Activated T-cell treated with anti-CD3 and anti-CD28 coated beads for 1 hour (primary cell): Measurements from ENCODE around the gene CTBP2.
"Not testable (repeated sequence)": the region's sequence is repeated elsewhere in the genome, so short reads cannot be mapped to it uniquely, and the experiment has no call there.

Source experiments
- DNase-seq: peaks from one replicate; pipeline ENCODE4 v3.0.0-alpha.2; 2020; ENCODE audit warnings: low read depth

CTBP2 gene

DNA sequence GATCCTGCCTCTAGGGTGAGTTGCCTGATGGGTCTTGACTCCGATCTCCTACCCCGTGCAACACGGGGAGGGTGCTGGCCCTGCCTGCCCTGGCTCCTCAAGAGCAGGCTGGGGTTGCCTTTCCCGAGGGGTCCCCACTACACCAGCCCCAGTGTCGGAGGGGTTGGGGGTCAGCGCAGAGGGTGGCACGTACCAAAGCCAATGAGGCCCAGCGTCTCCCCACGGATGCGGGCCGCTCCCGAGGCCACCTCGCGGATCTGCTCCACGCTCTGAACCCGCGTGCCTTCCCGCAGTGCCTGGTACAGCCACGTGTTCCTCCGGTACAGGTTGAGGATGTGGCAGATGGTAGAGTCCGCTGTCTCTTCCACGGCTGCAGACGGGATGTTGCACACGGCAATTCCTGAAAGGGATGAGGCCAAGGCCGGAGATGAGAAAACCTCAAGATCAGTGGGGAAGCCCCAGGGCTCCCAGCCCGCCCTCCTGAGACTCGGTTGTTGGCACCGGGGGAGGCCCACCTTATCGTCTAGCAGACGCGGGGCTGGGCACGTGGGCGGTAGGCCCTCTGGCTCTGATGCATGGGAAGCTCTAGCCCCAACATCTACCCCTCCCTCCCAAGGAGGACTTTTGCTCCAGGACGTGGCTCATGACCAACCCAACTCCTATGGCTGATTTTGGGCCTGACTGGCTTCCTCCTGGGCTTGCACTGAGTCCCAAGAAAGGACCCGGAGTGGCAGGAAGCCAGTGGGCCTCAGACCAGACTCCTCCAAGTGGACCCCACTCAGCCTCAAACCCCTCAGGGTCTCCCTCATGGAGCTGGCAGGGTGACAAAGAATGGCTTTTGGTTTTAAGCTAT lies 162.4 kb downstream of the CTBP2 start:
- no peak for DNase-seq

DNA sequence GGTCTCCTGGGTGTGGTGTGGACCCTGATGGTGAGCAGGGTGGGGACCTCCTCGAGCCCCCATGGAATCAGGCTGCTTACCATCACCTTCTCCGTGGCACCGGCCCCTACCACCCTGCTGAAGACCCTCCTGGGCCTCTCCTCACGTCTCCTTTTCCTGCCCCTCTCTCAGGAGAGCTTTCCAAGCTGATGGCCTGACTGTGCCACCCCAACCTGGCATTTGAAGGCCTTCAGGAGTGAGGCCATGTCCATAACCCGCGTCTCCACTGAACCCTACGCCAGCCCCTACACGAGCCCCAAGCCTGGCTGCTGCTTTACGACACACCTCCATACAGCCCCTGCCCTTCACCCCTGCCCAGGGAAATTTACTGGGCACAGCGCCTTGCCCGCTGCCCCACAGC lies 163.1 kb downstream of the CTBP2 start:
- DNase-seq = no peak

DNA sequence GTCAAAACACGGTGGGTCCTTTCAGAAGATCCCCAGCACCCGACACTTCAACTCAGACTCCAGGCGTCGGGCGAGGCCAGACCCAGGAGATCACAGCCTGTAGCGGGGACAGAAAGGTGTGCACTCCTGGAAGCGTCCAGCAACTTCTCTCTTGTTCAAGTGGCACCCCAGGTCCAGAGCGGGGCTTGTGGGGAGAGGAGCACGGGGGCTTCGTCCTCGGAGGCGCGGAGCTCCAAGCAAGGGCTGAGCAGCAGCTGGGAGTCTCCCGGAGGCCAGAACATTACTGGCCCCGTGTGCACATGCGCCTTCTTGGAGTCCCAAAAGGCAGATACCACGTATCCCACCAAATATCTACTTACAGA lies 163.5 kb downstream of the CTBP2 start:
- no peak for DNase-seq

DNA sequence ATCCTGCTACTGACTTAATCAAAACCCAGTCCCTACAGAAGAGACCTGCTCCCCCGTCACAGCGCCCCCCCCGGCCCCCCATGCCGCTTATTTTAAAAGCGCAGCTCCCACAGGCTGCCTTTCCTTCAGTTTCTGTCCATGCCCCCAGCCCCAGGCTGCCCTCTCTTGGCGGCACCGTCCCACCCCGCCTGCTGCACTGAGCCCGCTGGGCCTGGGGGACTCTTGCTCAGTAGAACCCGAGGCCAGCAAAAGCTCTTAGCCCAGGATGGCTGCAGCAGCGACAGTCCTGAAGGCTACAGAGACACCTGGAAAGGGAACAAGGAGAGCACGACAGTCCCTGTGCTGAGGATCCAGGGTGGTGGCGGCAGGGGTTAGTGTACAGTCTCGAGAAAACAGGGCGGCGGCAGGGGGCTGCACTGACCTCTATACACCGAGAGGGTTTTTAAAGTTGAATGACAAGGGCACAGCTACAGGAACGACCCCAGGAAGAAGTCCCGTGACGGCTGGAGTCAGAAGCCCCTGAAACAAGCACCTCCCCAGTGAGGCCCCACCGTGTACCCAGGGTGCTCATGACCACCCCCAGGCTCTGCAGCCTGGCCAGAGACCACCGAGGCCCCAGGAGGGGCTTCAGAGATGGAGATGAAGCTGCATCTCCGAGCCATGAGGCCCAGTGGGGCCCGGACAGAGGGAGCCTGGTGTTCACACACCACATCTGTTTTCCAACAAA lies 164.1 kb downstream of the CTBP2 start:
- DNase-seq = no peak

DNA sequence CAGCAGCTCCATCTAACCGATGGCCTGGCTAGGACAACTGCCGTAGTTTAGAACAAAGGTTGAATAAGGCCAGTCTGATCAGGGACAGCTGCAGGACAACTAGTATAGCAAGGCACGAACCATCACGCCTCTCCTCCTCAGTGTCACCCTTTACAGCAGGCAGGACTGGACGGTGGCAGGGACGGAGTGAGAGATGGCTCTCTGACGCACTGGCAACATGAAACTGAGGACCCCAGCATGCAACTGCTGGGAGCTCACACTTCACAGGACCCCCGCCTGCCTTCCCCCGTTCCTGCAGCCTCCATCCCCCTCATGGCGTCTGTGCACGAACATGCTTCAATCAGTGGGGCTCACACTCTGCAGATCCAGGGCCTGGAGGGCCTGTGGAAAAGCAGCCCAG lies 164.8 kb downstream of the CTBP2 start:
- no peak for DNase-seq

DNA sequence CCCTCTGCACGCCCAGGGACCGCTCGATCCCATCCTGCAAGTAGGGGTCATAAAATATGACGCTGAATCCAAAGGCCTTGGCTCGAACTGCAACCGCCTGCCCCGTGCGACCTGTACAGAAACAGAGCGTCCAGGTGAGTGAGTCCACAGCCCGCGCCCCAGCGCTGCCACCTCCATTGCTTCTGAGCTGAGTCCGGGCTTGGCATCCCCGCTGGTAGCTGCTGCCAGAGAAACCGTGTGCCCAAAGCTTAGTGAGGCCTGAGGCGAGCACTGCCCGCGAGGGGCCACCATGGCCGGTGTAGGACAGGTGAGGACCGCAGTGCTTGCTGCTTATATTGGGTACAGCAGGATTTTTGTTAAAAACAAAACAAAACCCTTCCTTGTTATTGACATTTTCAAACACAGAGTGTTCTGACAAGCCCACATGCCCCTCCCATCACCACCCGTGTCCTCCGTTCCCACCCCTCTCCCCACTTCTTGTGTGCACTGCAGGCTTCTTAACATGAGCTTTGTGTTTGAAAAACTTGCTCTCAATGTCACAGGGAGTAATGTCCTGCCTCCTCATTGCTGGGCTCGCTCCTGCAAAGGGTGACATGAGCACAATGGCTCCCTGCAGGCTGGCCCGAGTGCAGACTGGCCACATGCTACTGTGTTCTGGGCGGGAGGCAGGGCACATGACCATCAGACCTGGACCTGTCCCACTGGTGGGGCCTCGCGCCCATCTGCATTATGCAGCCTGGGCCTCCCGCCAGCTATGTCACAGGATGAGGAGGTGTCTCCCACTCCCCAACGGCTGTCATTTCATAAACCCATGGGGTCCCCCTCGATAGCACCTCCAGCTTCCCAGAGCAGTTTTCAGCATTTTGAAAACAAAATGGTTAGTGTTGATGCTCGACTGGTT lies 165.5 kb downstream of the CTBP2 start:
- no peak for DNase-seq

DNA sequence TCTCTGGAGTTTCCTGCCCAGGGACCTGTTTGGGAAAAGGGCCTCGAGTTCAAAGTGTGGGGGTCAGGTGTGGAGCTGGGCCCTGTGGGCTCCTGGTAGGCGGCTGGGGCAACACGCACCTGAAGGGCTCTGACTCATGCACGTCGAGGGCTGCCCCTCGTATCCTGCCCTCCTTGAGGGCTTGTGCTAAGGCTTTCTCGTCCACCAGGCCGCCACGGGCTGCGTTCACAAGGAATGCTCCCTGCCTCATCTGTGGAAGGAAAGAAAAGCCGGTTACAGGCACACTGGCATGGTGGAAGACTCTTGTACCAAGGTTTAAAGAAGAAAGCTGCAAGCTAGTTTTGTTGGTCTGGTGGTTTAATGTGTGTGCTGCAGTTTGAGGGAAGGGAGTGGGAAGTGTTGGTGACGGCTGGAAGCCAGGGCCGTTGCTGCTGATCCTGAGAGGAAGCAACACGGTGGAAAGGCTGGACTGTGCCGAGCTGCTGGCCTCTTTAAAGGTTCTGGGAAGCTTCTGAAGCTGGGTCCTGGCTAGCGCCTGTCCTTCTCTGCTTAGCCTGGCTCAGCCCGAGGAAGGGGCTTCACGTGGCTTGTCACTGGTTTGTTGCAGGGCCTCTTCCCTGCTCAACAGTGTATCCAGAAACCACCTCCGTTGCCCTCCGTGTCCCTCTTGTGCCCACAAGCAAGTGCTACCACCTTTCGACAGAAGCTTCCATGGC lies 166.5 kb downstream of the CTBP2 start:
- no peak for DNase-seq

DNA sequence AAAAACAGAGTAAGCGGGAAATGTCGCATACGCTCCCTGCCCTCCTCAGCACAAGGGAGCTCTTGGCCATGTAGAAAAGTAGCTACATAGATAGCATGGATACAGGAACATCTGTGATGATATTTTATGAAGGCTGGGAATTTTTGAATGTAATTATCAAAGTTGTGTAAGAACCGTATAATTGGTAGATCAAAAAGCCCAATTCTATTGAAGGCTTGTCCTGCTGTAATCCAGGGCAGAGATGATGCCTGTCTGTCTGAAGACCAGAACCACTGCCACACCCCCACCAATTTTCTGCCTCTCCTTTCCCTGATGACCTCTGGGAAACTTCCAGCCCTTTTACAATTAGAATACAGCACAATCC lies 167.0 kb downstream of the CTBP2 start:
- DNase-seq = no peak

DNA sequence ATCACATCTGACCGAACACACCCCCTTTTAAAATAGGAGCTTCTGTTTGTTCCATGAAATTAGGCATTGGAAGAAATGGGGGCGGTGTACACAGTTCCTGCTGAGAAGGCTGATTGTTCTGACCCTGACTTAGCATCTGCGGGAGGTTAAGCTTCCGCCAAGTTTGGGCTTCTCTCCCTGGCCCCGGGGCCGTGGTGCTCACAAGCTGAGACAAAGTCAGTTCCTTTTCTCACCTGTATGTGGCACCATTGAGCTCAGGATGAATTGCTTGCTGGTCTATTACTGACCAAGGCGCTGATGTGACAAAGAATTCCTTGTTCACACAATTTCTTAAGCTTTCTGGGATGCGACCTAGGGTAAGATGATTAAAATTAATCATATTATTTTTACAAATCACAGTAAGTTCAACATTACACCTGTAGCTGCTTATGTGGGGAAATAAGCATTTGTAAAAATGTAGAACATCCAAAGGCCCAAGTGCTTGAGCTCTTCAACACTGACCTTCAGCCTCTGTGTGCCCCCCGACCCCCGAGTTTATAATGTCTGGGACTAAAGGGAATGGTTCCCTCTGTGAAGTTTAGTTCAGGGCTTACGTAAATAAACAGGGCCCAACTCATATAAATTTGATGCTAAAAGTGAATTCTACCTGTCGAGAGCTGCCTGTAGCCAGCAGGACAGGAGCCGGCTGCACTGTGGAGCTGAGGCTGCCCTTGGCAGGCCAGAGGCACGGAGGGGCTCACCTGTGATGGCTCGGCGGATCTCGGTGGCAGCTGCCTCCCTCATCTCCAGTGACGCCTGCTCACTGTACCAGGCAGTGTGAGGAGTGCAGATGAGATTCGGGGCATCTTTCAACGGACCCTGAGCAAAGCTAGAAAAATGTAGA lies 167.7 kb downstream of the CTBP2 start:
- no peak for DNase-seq

DNA sequence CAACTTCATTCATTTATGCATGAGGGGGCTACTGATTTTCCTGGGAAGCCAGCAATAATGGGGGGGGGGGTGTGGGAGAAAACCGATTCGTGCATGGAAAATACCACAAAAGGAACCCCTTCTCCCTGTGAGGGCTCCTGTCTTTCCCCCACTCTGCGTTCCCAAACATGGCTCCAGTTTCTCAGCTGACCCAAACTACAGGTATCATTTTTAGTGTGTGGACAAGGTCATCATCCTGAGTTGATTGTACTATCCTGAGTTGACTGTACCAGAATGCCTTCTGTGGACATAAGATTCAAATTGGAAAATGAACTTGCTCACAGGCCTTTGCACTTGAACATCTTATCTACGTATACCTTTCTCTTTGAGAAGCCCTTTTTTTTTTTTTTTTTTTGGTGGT lies 168.5 kb downstream of the CTBP2 start:
- DNase-seq = no peak

DNA sequence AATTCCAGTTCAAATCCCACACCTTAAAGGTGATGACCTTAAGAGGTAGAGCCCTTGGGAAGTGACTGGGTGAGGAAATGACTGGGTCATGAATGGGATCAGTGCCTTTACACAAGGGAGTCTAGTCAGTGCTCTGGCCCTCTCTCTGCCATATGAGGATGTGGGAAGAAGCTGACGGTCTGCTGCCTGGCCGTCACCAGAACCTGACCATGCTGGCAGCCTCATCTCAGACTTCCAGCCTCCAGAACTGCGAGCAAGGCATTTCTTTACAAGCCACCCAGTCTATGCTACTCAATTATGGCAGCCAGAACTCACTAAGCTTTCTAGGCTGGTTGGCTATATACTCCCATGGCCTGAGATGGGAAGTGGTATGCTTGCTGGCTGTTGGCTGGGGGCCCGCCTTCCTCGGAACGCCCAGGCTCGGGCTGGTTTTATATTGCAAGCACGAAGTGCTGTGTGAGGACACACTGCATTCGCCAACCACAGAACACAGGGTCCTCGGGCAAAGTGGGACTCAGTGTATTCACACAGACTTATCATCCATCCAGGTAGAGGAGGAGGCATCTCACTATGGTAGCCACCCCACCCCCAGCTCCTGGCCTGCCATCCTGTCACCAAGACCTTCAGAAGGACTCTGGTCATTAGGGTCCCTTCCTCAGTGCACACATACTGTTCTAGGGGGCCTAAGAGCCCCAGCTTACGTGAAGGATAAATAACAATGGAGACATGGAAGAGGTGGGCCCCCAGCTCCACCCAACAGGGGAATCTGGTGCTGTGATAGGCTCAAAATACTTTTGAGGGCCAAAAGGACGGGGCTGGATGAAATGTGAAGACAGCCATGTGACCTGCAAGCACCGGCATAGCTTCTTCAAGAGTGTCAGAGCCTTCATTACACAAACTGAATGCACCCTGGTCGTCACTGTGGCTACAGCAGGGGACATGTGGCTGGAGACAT lies 169.4 kb downstream of the CTBP2 start:
- DNase-seq = no peak

DNA sequence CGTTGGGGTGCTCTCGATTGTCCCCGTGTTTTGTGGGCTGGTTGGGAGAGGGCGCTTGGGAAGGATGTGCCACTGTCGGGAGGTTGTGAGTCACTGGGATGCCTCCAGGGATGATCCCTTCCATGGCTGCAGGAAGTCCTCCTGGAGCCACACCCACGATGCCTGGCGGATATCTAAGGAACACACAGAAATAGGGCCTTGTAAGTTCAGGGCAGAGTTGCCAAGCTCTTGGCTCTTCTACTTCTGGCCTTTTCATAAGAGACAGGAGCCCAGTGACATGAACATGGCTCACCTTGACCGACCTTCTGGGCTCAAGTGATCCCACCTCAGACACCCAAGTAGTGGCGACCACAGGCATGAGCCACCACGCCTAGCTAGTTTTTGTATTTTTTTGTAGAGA lies 170.8 kb downstream of the CTBP2 start:
- DNase-seq = no peak

DNA sequence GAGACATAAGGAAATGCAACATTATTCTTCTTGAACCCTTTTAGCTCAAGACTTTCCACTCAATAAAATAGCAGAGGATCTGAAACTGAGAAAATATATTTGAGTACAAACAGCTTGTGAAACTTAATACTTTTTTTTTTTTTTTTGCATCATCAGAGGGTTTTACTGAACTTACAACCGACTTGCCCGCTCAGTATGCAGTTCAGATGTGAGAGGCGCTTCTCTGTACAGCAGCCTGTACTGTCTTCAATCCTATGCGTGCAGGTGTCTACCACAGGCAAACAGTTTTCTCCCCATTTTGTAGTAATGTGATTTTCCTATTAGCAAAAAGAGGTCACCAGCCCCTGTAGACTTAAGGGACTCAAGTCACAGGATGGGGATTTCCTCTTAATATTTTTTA lies 171.6 kb downstream of the CTBP2 start:
- DNase-seq = not testable (repeated sequence)

DNA sequence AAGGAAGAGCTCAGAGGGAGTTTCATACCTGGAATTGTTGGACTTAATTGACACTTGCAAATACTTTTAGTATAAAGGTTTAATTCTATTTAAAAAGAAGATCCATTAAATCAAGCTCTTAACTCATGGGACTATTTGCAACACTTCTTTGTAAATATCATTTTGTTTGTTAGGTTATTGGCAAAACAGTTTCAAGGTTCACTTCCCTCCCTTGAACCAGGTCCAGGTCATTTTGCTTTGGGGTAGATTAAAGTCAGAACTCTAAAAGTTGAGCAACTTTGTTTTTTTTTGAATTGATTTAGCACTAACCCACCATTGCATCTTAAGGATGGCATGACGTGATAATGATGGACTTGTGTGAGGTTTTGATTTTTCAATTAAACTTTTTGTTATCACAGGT lies 172.6 kb downstream of the CTBP2 start:
- DNase-seq = no peak

DNA sequence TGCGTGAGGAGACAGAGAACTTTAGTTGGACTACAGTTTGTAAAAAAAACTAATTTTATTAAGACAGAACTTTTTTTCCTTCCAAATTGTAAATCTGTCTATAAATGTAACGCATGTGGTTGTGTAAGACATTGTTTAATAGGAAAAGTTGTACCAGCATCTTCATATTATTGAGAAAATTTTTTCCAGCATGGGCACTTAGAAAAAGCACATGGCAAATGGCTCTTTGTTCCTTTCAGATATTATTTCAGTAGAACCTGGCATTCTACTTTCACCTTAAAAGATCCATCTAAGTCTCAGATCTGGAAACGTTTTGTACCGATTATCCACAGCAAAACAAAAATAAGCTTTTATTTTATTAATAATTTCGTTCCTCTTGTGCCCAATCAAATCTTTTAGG lies 175.2 kb downstream of the CTBP2 start:
- DNase-seq = no peak

DNA sequence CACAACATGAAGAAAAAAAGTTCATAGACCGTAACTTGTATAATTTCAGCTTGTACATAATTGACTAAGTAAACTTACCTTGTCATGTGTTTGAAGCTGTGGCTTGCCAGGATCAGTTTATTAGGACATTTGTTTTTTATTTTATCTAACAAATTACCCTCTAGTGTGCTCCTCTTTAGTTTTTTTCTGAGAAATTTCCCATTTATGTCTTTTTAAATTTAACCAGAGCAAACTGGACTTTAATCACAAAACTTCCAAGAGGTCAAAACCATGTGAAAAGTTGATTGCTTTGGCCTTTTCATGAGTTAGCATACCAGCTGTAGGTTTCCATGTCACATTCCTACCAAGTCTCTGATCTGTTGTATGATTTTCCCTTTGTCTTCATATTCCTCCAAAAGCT lies 176.0 kb downstream of the CTBP2 start:
- no peak for DNase-seq

DNA sequence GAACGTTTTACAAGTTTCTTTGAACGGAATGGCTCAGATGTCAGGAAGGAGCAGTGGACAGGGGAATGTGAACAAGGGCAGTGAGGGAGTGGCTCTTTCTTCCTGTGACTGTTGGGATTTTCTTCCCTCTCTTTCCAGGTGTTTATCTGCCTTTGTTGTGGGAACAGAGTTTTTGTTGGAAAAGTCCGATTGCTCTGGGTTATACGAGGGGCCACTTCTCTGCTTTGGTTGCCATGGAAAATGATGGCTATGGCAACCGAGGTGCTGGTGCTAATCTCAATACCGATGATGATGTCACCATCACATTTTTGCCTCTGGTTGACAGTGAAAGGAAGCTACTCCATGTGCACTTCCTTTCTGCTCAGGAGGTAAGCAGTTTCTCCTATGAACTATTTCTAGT lies 177.0 kb downstream of the CTBP2 start:
- no peak for DNase-seq

DNA sequence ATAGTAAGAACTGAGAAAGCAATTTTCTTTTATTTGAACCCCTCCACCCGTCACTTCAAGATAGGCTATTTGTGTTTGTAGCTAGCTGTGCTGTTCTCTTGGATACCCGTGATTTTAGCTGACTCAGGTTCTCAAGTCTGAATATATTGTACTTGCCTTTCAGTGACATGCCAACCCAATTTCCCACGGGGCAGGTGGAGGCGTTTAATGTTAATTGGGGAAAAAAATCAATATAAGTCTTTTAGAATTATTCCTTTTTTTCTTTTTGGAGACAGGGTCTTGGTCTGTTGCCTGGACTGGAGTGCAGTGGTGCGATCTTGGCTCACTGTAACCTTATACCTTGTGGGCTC lies 182.0 kb downstream of the CTBP2 start:
- DNase-seq = no peak

DNA sequence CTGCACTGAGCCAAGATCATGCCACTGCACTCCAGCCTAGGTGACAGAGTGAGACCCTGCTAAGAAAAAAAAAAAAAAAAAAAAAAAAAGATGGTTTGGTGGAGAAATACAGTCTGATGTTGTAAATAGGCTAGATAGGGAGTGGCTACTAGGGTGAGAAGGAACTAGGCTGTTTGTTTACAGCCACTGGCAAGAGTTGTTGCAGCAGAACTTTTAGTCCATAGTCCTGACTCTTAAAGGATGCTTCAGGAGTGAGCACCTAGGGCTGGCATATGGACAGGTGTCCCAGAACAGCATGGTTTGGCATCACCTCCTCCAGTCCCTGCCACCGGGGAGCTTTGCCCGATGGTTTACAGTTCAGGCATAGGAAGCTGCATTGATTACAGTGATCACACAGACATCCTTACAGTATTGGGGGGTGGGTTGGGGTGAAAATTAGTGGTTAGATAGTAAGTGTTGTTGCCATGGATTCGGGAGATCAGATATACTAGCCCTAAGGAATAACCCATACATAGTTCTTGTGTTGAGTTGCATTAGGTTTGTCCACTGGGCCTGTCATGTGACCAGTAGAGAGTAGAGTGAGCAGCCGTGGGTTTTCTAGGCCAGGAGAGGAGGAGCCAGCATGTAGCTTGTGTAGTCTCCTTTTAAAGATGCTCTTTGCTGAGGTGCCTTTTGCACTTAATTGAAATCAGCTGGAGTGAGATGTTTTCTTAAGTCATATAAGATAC lies 182.6 kb downstream of the CTBP2 start:
- DNase-seq = no peak
